Measurements from ENCODE around the gene ELANE. TPM values are rescaled to one million over a fixed set of nuclear protein-coding genes. Genes with fewer than 3 reads are reported as not detected.

The ELANE gene
- total RNA-seq, 1 donor from 2014 or later: not detected

Other genes with a start within 250 kb of the ELANE start
- gene POLRMT, start 218.8 kb upstream of the ELANE start, total RNA-seq: 30.0 and 56.7 TPM in 2 replicates
- gene FGF22, start 212.4 kb upstream of the ELANE start, total RNA-seq: 0.35 TPM in 1 of 2 replicates, not detected in the other
- gene RNF126, start 189.1 kb upstream of the ELANE start, total RNA-seq: 86.3 and 108 TPM in 2 replicates
- gene FSTL3, start 175.9 kb upstream of the ELANE start, total RNA-seq: 171 and 280 TPM in 2 replicates
- 2.2 TPM in 1 of 2 replicates, not detected in the other for gene PRSS57, start 156.9 kb upstream of the ELANE start, total RNA-seq
- 48.9 and 52.8 TPM in 2 replicates for gene PALM, start 143.4 kb upstream of the ELANE start, total RNA-seq
- gene MISP, start 101.2 kb upstream of the ELANE start, total RNA-seq: 0.18 and 1.0 TPM in 2 replicates
- gene PTBP1, start 54.9 kb upstream of the ELANE start, total RNA-seq: 252 and 331 TPM in 2 replicates
- 2.3 and 7.5 TPM in 2 replicates for gene PLPPR3, start 30.3 kb upstream of the ELANE start, total RNA-seq
- not detected in 2 replicates for gene AZU1, start 24.5 kb upstream of the ELANE start, total RNA-seq
- gene PRTN3, start 11.3 kb upstream of the ELANE start, total RNA-seq: not detected in 2 replicates
- gene CFD, start 7.4 kb downstream of the ELANE start, total RNA-seq: 0.24 and 1.2 TPM in 2 replicates
- gene MED16, start 40.9 kb downstream of the ELANE start, total RNA-seq: 48.2 and 57.1 TPM in 2 replicates
- not detected in 2 replicates for gene RNU6-9, start 41.2 kb downstream of the ELANE start, total RNA-seq
- 63.2 and 75.7 TPM in 2 replicates for gene R3HDM4, start 60.9 kb downstream of the ELANE start, total RNA-seq
- gene KISS1R, start 65.0 kb downstream of the ELANE start, total RNA-seq: 0.12 TPM in 1 of 2 replicates, not detected in the other
- gene ARID3A, start 73.7 kb downstream of the ELANE start, total RNA-seq: 14.2 and 14.7 TPM in 2 replicates
- 56.8 and 78.7 TPM in 2 replicates for gene WDR18, start 132.0 kb downstream of the ELANE start, total RNA-seq
- 8.3 and 12.4 TPM in 2 replicates for gene GRIN3B, start 148.1 kb downstream of the ELANE start, total RNA-seq
- 167 and 260 TPM in 2 replicates for gene TMEM259, start 168.8 kb downstream of the ELANE start, total RNA-seq
- not detected in 2 replicates for gene RNU6-2, start 169.2 kb downstream of the ELANE start, total RNA-seq
- gene CNN2, start 174.3 kb downstream of the ELANE start, total RNA-seq: 271 and 285 TPM in 2 replicates
- gene ABCA7, start 187.8 kb downstream of the ELANE start, total RNA-seq: 11.8 and 13.3 TPM in 2 replicates
- 23.0 and 27.0 TPM in 2 replicates for gene ARHGAP45, start 214.9 kb downstream of the ELANE start, total RNA-seq
- gene POLR2E, start 243.1 kb downstream of the ELANE start, total RNA-seq: 329 and 336 TPM in 2 replicates